K562 (cell line): ENCODE measurements around the gene NUP153. TPM values are rescaled to one million over a fixed set of nuclear protein-coding genes. Genes with fewer than 3 reads are reported as not detected.

ENCODE experiments used
- CCAR2 ChIP-seq: fragments of 200-400 bp; formaldehyde crosslinking; IDR thresholded peaks from 2 replicates; pipeline ENCODE4 v1.6.1; 2017; ENCODE audit warnings: mild to moderate bottlenecking, low read depth, low read length
- DEAF1 ChIP-seq: fragments of 450-650 bp; formaldehyde crosslinking; IDR thresholded peaks from 2 replicates; pipeline ENCODE4 v1.4.0; 2020; ENCODE audit warnings: mild to moderate bottlenecking, moderate library complexity
- E2F4 ChIP-seq: sonication (generic); formaldehyde crosslinking; IDR thresholded peaks from 2 replicates; pipeline ENCODE4 v1.8.0; 2022; ENCODE audit warnings: mild to moderate bottlenecking, low read depth, missing genetic modification reagents
- ESRRA ChIP-seq: fragments of 450-650 bp; IDR thresholded peaks from 2 replicates; pipeline ENCODE4 v1.6.1; 2014; ENCODE audit warnings: low read depth, mild to moderate bottlenecking, moderate library complexity, borderline replicate concordance
- FOXA3 ChIP-seq, 2 experiments: fragments of 450-650 bp in 1 of 2; sonication (generic) in 1 of 2; formaldehyde crosslinking; IDR thresholded peaks in 1 of 2; conservative IDR thresholded peaks in 1 of 2; 2 replicates each; pipeline versions ENCODE4 v1.4.0 to v1.8.0; 2020 to 2022; ENCODE audit warnings: mild to moderate bottlenecking in 2 of 2, missing genetic modification reagents in 1 of 2
- FOXJ2 ChIP-seq: fragments of 200-800 bp; sonication (Bioruptor generic); IDR thresholded peaks from 2 replicates; pipeline ENCODE4 v1.6.1; 2016; ENCODE audit warnings: missing genetic modification characterization, missing compliant biosample characterization
- FOXP1 ChIP-seq: sonication (generic); formaldehyde crosslinking; IDR thresholded peaks from 2 replicates; pipeline ENCODE4 v1.8.0; 2022; ENCODE audit warnings: mild to moderate bottlenecking, missing genetic modification reagents
- GATA2 ChIP-seq: sonication (generic); formaldehyde crosslinking; IDR thresholded peaks from 2 replicates; pipeline ENCODE4 v1.4.0; 2020; ENCODE audit warnings: mild to moderate bottlenecking, missing genetic modification reagents
- GTF2A2 ChIP-seq: IDR thresholded peaks from 2 replicates; pipeline ENCODE4 v1.6.1; 2016; ENCODE audit warnings: mild to moderate bottlenecking, missing genetic modification characterization, missing compliant biosample characterization
- ILF3 ChIP-seq: fragments of 450-650 bp; IDR thresholded peaks from 2 replicates; pipeline ENCODE4 v1.6.1; 2018; ENCODE audit warnings: antibody characterized with exemption, mild to moderate bottlenecking, moderate library complexity, borderline replicate concordance
- KLF10 ChIP-seq: fragments of 250-450 bp; sonication (Bioruptor Pico); IDR thresholded peaks from 2 replicates; pipeline ENCODE4 v1.6.1; 2021; ENCODE audit warnings: matching md5 sums
- MTA1 ChIP-seq: fragments of 450-650 bp; IDR thresholded peaks from 2 replicates; pipeline ENCODE4 v1.6.1; 2017; ENCODE audit warnings: borderline replicate concordance
- NR4A1 ChIP-seq, 2 experiments: fragments of 250-450 bp in 1 of 2; fragments of 450-650 bp in 1 of 2; sonication (Bioruptor Pico) in 1 of 2; IDR thresholded peaks; 2 replicates each; pipeline versions ENCODE4 v1.4.0 to v1.6.1; 2016 to 2020; ENCODE audit warnings: mild to moderate bottlenecking in 2 of 2, missing compliant biosample characterization in 1 of 2, missing genetic modification characterization in 1 of 2, moderate library complexity in 1 of 2
- POLR2A ChIP-seq: fragments of 450-650 bp; conservative IDR thresholded peaks from 2 replicates; pipeline ENCODE4 v1.6.1; 2016
- POLR2H ChIP-seq: IDR thresholded peaks from 2 replicates; pipeline ENCODE4 v1.6.1; 2016; ENCODE audit warnings: missing genetic modification characterization, low read depth, mild to moderate bottlenecking, control low read depth, missing compliant biosample characterization, moderate library complexity
- RBFOX2 ChIP-seq: fragments of 200-400 bp; formaldehyde crosslinking; IDR thresholded peaks from 2 replicates; pipeline ENCODE4 v1.6.1; 2017; ENCODE audit warnings: low read depth, mild to moderate bottlenecking, low read length, moderate library complexity
- SAP30 ChIP-seq: fragments of 200-600 bp; sonication (generic); IDR thresholded peaks from 2 replicates; pipeline ENCODE4 v1.6.1; 2012; ENCODE audit warnings: borderline replicate concordance, low read depth, mild to moderate bottlenecking, moderate library complexity, low read length, control low read depth, inconsistent platforms; ENCODE audit not compliant: insufficient read depth, poor library complexity, severe bottlenecking
- SMAD2 ChIP-seq: fragments of 150-350 bp; IDR thresholded peaks from 2 replicates; pipeline ENCODE4 v1.6.1; 2014; ENCODE audit warnings: low read depth, mild to moderate bottlenecking, low read length
- TAF15 ChIP-seq: fragments of 200-400 bp; formaldehyde crosslinking; IDR thresholded peaks from 2 replicates; pipeline ENCODE4 v1.6.1; 2017; ENCODE audit warnings: mild to moderate bottlenecking, low read depth, low read length, moderate library complexity
- THRAP3 ChIP-seq: fragments of 450-650 bp; IDR thresholded peaks from 2 replicates; pipeline ENCODE4 v1.6.1; 2016; ENCODE audit warnings: mild to moderate bottlenecking, inconsistent platforms, borderline replicate concordance
- VEZF1 ChIP-seq: fragments of 200-800 bp; sonication (Bioruptor generic); IDR thresholded peaks from 2 replicates; pipeline ENCODE4 v1.6.1; 2017; ENCODE audit warnings: missing genetic modification characterization, missing compliant biosample characterization
- ZNF143 ChIP-seq: sonication (generic); formaldehyde crosslinking; IDR thresholded peaks from 2 replicates; pipeline ENCODE4 v1.9.0; 2022; ENCODE audit warnings: mild to moderate bottlenecking, missing genetic modification reagents
- ZNF184 ChIP-seq: sonication (generic); formaldehyde crosslinking; IDR thresholded peaks from 2 replicates; pipeline ENCODE4 v1.5.0; 2020; ENCODE audit warnings: missing genetic modification reagents
- ZNF507 ChIP-seq: conservative IDR thresholded peaks from 2 replicates; pipeline ENCODE4 v1.6.1; 2017; ENCODE audit warnings: missing genetic modification characterization, missing compliant biosample characterization
- polyA plus RNA-seq, 8 experiments: library from polyadenylated mRNA; depleted of rRNA in 4 of 8; stranded (reverse) in 5 of 8; unstranded in 3 of 8; fragments of >200 nt; fragmentation: Nextera tagmentation in 2 of 8; fragmentation: Illumina TruSeq in 1 of 8; extraction: Ambion mirVana in 2 of 8; extraction: Trizol in 1 of 8; gene quantifications; 2 replicates each; pipeline versions ENCODE4 v1.2.1 to v1.2.3, GENCODE V29; 2011 to 2014; ENCODE audit warnings: inconsistent platforms in 1 of 8, missing spikeins in 1 of 8
- total RNA-seq, 7 experiments: library from RNA; depleted of rRNA in 6 of 7; stranded (reverse); fragments of >200 nt in 6 of 7; fragmentation: Illumina TruSeq in 2 of 7; extraction: Trizol in 2 of 7; gene quantifications; 2 replicates each; pipeline versions ENCODE4 v1.2.1 to v1.2.3, GENCODE V29; 2011 to 2021; ENCODE audit warnings: low replicate concordance in 1 of 7

Gene NUP153
- total and polyA plus RNA-seq, 9 of the 15 experiments (the other 6 are each of a cell fraction or from before 2014, with no cell fraction given): 21.9 to 110 (median 84.8) TPM

GRCh38 chr6:17706580-17707370, at the start of gene NUP153 (continued):
- TF ChIP-seq SMAD2 (no peak; the same call in 1 of the 2 replicates), E2F4 (CRISPR knock-in tag) (peak; percentile 82), ILF3 (no peak), VEZF1 (CRISPR knock-in tag) (peak; percentile 80), NR4A1 (CRISPR knock-in tag; IDR thresholded peaks at IDR 0.05) (no peak), NR4A1 (tag; IDR thresholded peaks at IDR 0.05) (no peak), ESRRA (no peak; the same call in 1 of the 2 replicates), FOXA3 (CRISPR knock-in tag; conservative IDR thresholded peaks at IDR 0.05 in 1 of 2, IDR thresholded peaks at IDR 0.05 in 1 of 2) (0 out of 4 replicates have a peak, but pooled peaks of 1 of the 2 experiments have one; percentile 59), KLF10 (CRISPR knock-in tag) (no peak), GATA2 (CRISPR knock-in tag) (no peak; the same call in 1 of the 2 replicates), TAF15 (no peak), MTA1 (peak; percentile 100), FOXJ2 (tag) (peak; percentile 86), FOXP1 (peak; percentile 98), SAP30 (no peak), ZNF143 (CRISPR knock-in tag) (peak; percentile 100), RBFOX2 (peak; percentile 95), GTF2A2 (no peak), ZNF184 (CRISPR knock-in tag) (no peak), DEAF1 (CRISPR knock-in tag) (0 out of 2 replicates have a peak, but pooled peaks have one; percentile 4), CCAR2 (no peak), THRAP3 (no peak), ZNF507 (tag) (no peak), POLR2H (tag) (peak; percentile 73), POLR2A (peak; percentile 83)
